GM23338 (cell line): Measurements from ENCODE around the gene AQP1. TPM values are rescaled to one million over a fixed set of nuclear protein-coding genes. Genes with fewer than 3 reads are reported as not detected.
A peak's percentile ranks its signal among the peaks of the same experiment; 100 is the strongest.

ENCODE experiments used
- ATAC-seq: fragments of 200-7000 bp; cut with Tn5 transposase; 3 replicates; pipeline ENCODE4 v1.9.1; 2020
- DNase-seq: peaks from one replicate; pipeline ENCODE4 v3.0.0-alpha.2; 2015; ENCODE audit warnings: low spot score
- H2AFZ ChIP-seq: fragments of 200-600 bp; sonication (generic); 2 replicates; pipeline ENCODE4 v1.8.0; 2016; ENCODE audit warnings: antibody characterized with exemption, mild to moderate bottlenecking, moderate library complexity
- H3F3A ChIP-seq: fragments of 200-600 bp; sonication (generic); replicated peaks from 2 replicates; pipeline ENCODE4 v1.8.0; 2017; ENCODE audit warnings: antibody characterized with exemption, mixed run types, low read depth
- H3K27ac ChIP-seq: fragments of 200-600 bp; sonication (generic); 2 replicates; pipeline ENCODE4 v1.6.1; 2016; ENCODE audit warnings: low read depth
- H3K27me3 ChIP-seq: fragments of 200-600 bp; sonication (generic); 2 replicates; pipeline ENCODE4 v1.8.0; 2016; ENCODE audit warnings: mild to moderate bottlenecking, mixed run types, moderate library complexity; ENCODE audit not compliant: insufficient read depth
- H3K36me3 ChIP-seq: fragments of 200-600 bp; sonication (generic); 2 replicates; pipeline ENCODE4 v1.8.0; 2016; ENCODE audit warnings: mild to moderate bottlenecking; ENCODE audit not compliant: insufficient read depth
- H3K4me1 ChIP-seq: fragments of 200-600 bp; sonication (generic); 2 replicates; pipeline ENCODE4 v1.8.0; 2016; ENCODE audit warnings: mild to moderate bottlenecking, moderate library complexity; ENCODE audit not compliant: insufficient read depth
- H3K4me2 ChIP-seq: fragments of 200-600 bp; sonication (generic); 2 replicates; pipeline ENCODE4 v1.7.1; 2017; ENCODE audit warnings: mixed run types
- H3K4me3 ChIP-seq: fragments of 200-600 bp; sonication (generic); 2 replicates; pipeline ENCODE4 v1.6.1; 2016; ENCODE audit warnings: mixed run types
- H3K79me2 ChIP-seq: fragments of 200-600 bp; sonication (generic); replicated peaks from 2 replicates; pipeline ENCODE4 v1.8.0; 2017; ENCODE audit warnings: mild to moderate bottlenecking; ENCODE audit not compliant: insufficient read depth
- H3K9me2 ChIP-seq: fragments of 200-600 bp; sonication (generic); 2 replicates; pipeline ENCODE4 v1.8.0; 2017; ENCODE audit not compliant: insufficient read depth
- H4K20me1 ChIP-seq: fragments of 200-600 bp; sonication (generic); replicated peaks from 2 replicates; pipeline ENCODE4 v1.8.0; 2017; ENCODE audit warnings: mild to moderate bottlenecking; ENCODE audit not compliant: insufficient read depth
- H3K27ac Mint-ChIP-seq: 2 replicates; pipeline ENCODE4 v1.8.0; 2020; ENCODE audit warnings: inconsistent platforms, mild to moderate bottlenecking, moderate library complexity, mixed read lengths
- H3K27me3 Mint-ChIP-seq: 3 replicates; pipeline ENCODE4 v1.8.0; 2022; ENCODE audit warnings: low read depth, mild to moderate bottlenecking, moderate library complexity, mixed read lengths, inconsistent platforms; ENCODE audit not compliant: insufficient read depth, poor library complexity
- H3K36me3 Mint-ChIP-seq: 3 replicates; pipeline ENCODE4 v1.8.0; 2021; ENCODE audit warnings: low read depth, mild to moderate bottlenecking, inconsistent platforms, moderate library complexity, mixed read lengths
- H3K4me1 Mint-ChIP-seq: 3 replicates; pipeline ENCODE4 v1.8.0; 2020; ENCODE audit warnings: mild to moderate bottlenecking, inconsistent platforms, mixed read lengths
- H3K4me3 Mint-ChIP-seq: 3 replicates; pipeline ENCODE4 v1.8.0; 2021; ENCODE audit warnings: moderate library complexity, mild to moderate bottlenecking, inconsistent platforms, mixed read lengths
- H3K9me3 Mint-ChIP-seq: 3 replicates; pipeline ENCODE4 v1.8.0; 2020; ENCODE audit warnings: moderate library complexity, mild to moderate bottlenecking, inconsistent platforms, mixed read lengths
- EZH2 ChIP-seq: fragments of 200-600 bp; sonication (generic); IDR thresholded peaks from one replicate; pipeline ENCODE4 v1.8.0; 2017; ENCODE audit warnings: antibody characterized with exemption, mild to moderate bottlenecking, low read depth; ENCODE audit not compliant: unreplicated experiment
- EZH2phosphoT487 ChIP-seq: fragments of 200-600 bp; sonication (generic); IDR thresholded peaks from one replicate; pipeline ENCODE4 v1.8.1; 2018; ENCODE audit warnings: antibody characterized with exemption; ENCODE audit not compliant: unreplicated experiment
- NANOG ChIP-seq: IDR thresholded peaks from 2 replicates; pipeline ENCODE4 v1.6.1; 2016; ENCODE audit warnings: antibody characterized with exemption, borderline replicate concordance
- POLR2AphosphoS5 ChIP-seq: IDR thresholded peaks from 2 replicates; pipeline ENCODE4 v1.6.1; 2016; ENCODE audit warnings: antibody characterized with exemption, low read depth
- STAT1 ChIP-seq: IDR thresholded peaks from one replicate; pipeline ENCODE4 v1.6.1; 2016; ENCODE audit warnings: antibody characterized with exemption; ENCODE audit not compliant: unreplicated experiment
- polyA plus RNA-seq: library from polyadenylated mRNA; unstranded; fragments of >200 nt; fragmentation: Nextera tagmentation; extraction: Ambion mirVana; gene quantifications from 2 replicates; pipeline ENCODE4 v1.2.1, GENCODE V29; 2016
- total RNA-seq: library from RNA; depleted of rRNA; stranded (reverse); fragments of >200 nt; shearing (Covaris generic); gene quantifications from 2 replicates; pipeline ENCODE4 v1.2.3, GENCODE V29; 2014
- TF ChIP-seq, protein P1 (sequence below), 2 experiments: fragments of 200-600 bp in 1 of 2; sonication (generic) in 1 of 2; conservative IDR thresholded peaks; 2 replicates each; pipeline versions ENCODE4 v1.5.1 to v1.6.1; 2016 to 2017; ENCODE audit warnings: antibody characterized with exemption in 2 of 2, low read depth in 2 of 2, mild to moderate bottlenecking in 2 of 2, moderate library complexity in 1 of 2
- TF ChIP-seq, protein P2 (sequence below): fragments of 250-450 bp; sonication (Bioruptor Pico); IDR thresholded peaks from 2 replicates; pipeline ENCODE4 v1.5.0; 2020; ENCODE audit warnings: mild to moderate bottlenecking, moderate library complexity

The AQP1 gene
- total and polyA plus RNA-seq, 2 experiments from 2014 or later: 0.28 TPM; not detected in 1

DNA sequence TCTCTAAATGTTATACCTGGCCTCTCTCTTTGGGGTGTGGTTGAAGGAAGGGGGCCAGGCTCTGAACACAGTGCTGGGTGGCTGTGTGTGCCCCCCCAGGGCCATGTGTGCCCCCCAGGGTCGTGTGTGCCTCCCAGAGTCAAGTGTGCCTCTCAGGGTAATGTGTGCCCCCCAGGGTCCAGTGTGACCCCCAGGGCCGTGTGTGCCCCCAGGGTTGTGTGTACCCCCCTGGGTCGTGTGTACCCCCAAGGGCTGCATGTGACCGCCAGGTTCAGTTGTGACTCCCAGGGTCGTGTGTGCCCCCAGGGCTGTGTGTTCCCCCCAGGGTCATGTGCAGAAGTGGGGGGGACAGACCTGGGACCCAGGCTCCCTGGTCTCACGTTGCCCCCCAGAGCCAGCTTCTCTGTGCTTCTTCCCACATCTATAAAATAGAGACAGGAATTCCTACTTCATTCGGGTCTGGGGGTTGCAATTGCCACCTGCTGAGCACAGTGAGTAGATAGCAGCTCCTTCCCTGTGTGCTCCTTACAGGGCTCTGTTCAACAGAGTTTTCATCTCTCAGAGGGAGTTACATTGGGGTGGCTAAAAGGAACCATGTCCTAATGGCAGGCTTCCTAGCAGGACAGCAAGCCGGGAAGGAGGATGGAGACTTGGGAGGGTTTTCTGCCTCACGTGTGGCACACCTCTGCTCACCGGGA lies 40.7 kb upstream of the AQP1 start:
- Histone ChIP-seq H3K79me2 (no peaks in the 10 kb centered on the region), H3K9me2 (no peaks in the 10 kb centered on the region), H3K4me2 (no peak overlapping the region), H2AFZ (no peak overlapping the region), H4K20me1 (no peaks in the 10 kb centered on the region), H3K27me3 (no peaks in the 10 kb centered on the region), H3K4me3 (no peak overlapping the region), H3F3A (no peaks in the 10 kb centered on the region), H3K36me3 (no peaks in the 10 kb centered on the region), H3K27ac (no peak overlapping the region), H3K4me1 (no peaks in the 10 kb centered on the region)
- H3K9me3 Mint-ChIP-seq: no peaks in the 10 kb centered on the region; the same call in 2 of the 3 replicates
- peaks cover 3% of the 10 kb centered on the region for H3K27me3 Mint-ChIP-seq
- H3K27ac Mint-ChIP-seq: no peak overlapping the region
- H3K36me3 Mint-ChIP-seq: peaks cover 10% of the 10 kb centered on the region; the same call in 2 of the 3 replicates
- no peak overlapping the region for H3K4me3 Mint-ChIP-seq
- H3K4me1 Mint-ChIP-seq: no peaks in the 10 kb centered on the region
- peak; percentile 24 for DNase-seq
- peak; percentile 61 for ATAC-seq
- TF ChIP-seq STAT1 (no peak), EZH2 (no peak), POLR2AphosphoS5 (no peak)
- TF ChIP-seq, protein P1, sequence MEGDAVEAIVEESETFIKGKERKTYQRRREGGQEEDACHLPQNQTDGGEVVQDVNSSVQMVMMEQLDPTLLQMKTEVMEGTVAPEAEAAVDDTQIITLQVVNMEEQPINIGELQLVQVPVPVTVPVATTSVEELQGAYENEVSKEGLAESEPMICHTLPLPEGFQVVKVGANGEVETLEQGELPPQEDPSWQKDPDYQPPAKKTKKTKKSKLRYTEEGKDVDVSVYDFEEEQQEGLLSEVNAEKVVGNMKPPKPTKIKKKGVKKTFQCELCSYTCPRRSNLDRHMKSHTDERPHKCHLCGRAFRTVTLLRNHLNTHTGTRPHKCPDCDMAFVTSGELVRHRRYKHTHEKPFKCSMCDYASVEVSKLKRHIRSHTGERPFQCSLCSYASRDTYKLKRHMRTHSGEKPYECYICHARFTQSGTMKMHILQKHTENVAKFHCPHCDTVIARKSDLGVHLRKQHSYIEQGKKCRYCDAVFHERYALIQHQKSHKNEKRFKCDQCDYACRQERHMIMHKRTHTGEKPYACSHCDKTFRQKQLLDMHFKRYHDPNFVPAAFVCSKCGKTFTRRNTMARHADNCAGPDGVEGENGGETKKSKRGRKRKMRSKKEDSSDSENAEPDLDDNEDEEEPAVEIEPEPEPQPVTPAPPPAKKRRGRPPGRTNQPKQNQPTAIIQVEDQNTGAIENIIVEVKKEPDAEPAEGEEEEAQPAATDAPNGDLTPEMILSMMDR (conservative IDR thresholded peaks at IDR 0.05; ENCODE audit: low read depth in 2 of 2): no peak

DNA sequence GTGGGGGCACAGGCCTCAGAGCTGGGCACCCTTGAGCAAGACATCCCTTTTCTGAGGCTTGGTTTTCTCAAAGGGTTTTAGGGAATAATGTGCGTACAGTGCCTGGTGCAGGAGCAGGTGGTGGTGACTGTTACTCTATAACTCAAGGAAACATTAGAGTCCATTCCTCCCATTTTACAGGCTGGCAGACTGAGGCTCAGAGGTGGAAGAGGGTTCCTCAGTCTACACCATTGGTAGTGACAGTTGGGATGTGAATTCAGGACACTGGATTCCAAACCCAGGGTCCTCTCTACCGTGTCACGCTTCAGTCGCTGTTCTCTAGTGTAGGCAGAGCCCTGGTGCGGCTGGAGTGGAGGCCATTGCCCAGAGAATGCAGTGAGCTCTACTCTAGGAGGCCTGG lies 40.0 kb upstream of the AQP1 start:
- DNase-seq: no peak
- H3K79me2 ChIP-seq: no peaks in the 10 kb centered on the region
- no peak overlapping the region for H3K27ac Mint-ChIP-seq
- H3K27ac ChIP-seq: no peak overlapping the region
- H3K9me3 Mint-ChIP-seq: no peaks in the 10 kb centered on the region; the same call in 2 of the 3 replicates
- H3K4me2 ChIP-seq: no peak overlapping the region
- no peak overlapping the region for H2AFZ ChIP-seq
- no peaks in the 10 kb centered on the region for H3K9me2 ChIP-seq
- no peak overlapping the region for H3K4me3 ChIP-seq
- H3K4me3 Mint-ChIP-seq: no peak overlapping the region
- ATAC-seq: no peak
- H3K27me3 Mint-ChIP-seq: peaks cover 3% of the 10 kb centered on the region
- peaks cover 6% of the 10 kb centered on the region; the same call in 1 of the 3 replicates for H3K4me1 Mint-ChIP-seq
- H3F3A ChIP-seq: no peaks in the 10 kb centered on the region
- H3K36me3 ChIP-seq: no peaks in the 10 kb centered on the region
- H3K27me3 ChIP-seq: no peaks in the 10 kb centered on the region
- peaks cover 13% of the 10 kb centered on the region; the same call in 2 of the 3 replicates for H3K36me3 Mint-ChIP-seq
- H3K4me1 ChIP-seq: no peaks in the 10 kb centered on the region
- no peaks in the 10 kb centered on the region for H4K20me1 ChIP-seq
- TF ChIP-seq EZH2: no peak
- no peak for TF ChIP-seq NANOG
- TF ChIP-seq, protein P2, sequence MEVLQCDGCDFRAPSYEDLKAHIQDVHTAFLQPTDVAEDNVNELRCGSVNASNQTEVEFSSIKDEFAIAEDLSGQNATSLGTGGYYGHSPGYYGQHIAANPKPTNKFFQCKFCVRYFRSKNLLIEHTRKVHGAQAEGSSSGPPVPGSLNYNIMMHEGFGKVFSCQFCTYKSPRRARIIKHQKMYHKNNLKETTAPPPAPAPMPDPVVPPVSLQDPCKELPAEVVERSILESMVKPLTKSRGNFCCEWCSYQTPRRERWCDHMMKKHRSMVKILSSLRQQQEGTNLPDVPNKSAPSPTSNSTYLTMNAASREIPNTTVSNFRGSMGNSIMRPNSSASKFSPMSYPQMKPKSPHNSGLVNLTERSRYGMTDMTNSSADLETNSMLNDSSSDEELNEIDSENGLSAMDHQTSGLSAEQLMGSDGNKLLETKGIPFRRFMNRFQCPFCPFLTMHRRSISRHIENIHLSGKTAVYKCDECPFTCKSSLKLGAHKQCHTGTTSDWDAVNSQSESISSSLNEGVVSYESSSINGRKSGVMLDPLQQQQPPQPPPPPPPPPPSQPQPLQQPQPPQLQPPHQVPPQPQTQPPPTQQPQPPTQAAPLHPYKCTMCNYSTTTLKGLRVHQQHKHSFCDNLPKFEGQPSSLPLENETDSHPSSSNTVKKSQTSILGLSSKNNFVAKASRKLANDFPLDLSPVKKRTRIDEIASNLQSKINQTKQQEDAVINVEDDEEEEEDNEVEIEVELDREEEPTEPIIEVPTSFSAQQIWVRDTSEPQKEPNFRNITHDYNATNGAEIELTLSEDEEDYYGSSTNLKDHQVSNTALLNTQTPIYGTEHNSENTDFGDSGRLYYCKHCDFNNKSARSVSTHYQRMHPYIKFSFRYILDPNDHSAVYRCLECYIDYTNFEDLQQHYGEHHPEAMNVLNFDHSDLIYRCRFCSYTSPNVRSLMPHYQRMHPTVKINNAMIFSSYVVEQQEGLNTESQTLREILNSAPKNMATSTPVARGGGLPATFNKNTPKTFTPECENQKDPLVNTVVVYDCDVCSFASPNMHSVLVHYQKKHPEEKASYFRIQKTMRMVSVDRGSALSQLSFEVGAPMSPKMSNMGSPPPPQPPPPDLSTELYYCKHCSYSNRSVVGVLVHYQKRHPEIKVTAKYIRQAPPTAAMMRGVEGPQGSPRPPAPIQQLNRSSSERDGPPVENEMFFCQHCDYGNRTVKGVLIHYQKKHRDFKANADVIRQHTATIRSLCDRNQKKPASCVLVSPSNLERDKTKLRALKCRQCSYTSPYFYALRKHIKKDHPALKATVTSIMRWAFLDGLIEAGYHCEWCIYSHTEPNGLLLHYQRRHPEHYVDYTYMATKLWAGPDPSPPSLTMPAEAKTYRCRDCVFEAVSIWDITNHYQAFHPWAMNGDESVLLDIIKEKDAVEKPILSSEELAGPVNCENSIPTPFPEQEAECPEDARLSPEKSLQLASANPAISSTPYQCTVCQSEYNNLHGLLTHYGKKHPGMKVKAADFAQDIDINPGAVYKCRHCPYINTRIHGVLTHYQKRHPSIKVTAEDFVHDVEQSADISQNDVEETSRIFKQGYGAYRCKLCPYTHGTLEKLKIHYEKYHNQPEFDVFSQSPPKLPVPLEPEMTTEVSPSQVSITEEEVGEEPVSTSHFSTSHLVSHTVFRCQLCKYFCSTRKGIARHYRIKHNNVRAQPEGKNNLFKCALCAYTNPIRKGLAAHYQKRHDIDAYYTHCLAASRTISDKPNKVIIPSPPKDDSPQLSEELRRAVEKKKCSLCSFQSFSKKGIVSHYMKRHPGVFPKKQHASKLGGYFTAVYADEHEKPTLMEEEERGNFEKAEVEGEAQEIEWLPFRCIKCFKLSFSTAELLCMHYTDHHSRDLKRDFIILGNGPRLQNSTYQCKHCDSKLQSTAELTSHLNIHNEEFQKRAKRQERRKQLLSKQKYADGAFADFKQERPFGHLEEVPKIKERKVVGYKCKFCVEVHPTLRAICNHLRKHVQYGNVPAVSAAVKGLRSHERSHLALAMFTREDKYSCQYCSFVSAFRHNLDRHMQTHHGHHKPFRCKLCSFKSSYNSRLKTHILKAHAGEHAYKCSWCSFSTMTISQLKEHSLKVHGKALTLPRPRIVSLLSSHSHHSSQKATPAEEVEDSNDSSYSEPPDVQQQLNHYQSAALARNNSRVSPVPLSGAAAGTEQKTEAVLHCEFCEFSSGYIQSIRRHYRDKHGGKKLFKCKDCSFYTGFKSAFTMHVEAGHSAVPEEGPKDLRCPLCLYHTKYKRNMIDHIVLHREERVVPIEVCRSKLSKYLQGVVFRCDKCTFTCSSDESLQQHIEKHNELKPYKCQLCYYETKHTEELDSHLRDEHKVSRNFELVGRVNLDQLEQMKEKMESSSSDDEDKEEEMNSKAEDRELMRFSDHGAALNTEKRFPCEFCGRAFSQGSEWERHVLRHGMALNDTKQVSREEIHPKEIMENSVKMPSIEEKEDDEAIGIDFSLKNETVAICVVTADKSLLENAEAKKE (CRISPR knock-in tag): no peak
- TF ChIP-seq EZH2phosphoT487: no peak
- TF ChIP-seq, protein P1 (conservative IDR thresholded peaks at IDR 0.05; ENCODE audit: low read depth in 2 of 2): no peak
- no peak for TF ChIP-seq STAT1
